HuH-7.5 (cell line): ENCODE measurements around the gene GLCE.

Source experiments
- DNase-seq: peaks from one replicate; pipeline ENCODE4 v3.0.0; 2011; ENCODE audit warnings: low spot score

Gene GLCE

DNA sequence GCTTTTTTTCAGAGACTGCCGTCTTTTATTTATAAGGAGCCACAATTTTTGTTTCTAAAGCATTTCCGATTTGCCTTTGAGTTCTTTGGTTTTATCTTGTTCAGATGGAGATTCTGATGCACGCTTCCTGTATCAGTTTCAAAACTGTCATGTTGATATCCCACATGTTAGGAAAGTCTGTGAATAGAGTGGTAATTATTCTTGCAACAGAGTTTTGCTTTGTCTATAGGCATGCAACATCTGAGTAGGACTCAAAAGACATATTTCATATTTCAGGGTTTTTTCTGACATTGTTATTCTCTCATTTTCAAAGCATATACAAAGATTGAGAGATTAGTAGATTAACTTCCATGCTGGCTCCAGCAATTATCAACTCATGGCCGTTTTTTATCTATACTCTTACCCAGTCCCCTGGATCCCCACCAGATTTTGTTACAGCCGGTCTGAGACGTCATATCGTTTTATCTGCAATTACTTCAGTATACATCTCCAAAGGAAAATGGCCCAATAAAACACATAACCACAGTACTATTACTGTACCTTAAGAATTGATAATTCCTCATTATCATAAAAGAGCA, 160.6 kb downstream of the GLCE start:
- DNase-seq: no peak
